GM23338 (cell line): ENCODE data around the gene LRBA. TPM values are rescaled to one million over a fixed set of nuclear protein-coding genes. Genes with fewer than 3 reads are reported as not detected.

Experiments
- ATAC-seq: fragments of 200-7000 bp; cut with Tn5 transposase; 3 replicates; pipeline ENCODE4 v1.9.1; 2020
- DNase-seq: peaks from one replicate; pipeline ENCODE4 v3.0.0-alpha.2; 2015; ENCODE audit warnings: low spot score
- H2AFZ ChIP-seq: fragments of 200-600 bp; sonication (generic); 2 replicates; pipeline ENCODE4 v1.8.0; 2016; ENCODE audit warnings: antibody characterized with exemption, mild to moderate bottlenecking, moderate library complexity
- H3F3A ChIP-seq: fragments of 200-600 bp; sonication (generic); replicated peaks from 2 replicates; pipeline ENCODE4 v1.8.0; 2017; ENCODE audit warnings: antibody characterized with exemption, mixed run types, low read depth
- H3K27ac ChIP-seq: fragments of 200-600 bp; sonication (generic); 2 replicates; pipeline ENCODE4 v1.6.1; 2016; ENCODE audit warnings: low read depth
- H3K27me3 ChIP-seq: fragments of 200-600 bp; sonication (generic); 2 replicates; pipeline ENCODE4 v1.8.0; 2016; ENCODE audit warnings: mild to moderate bottlenecking, mixed run types, moderate library complexity; ENCODE audit not compliant: insufficient read depth
- H3K36me3 ChIP-seq: fragments of 200-600 bp; sonication (generic); 2 replicates; pipeline ENCODE4 v1.8.0; 2016; ENCODE audit warnings: mild to moderate bottlenecking; ENCODE audit not compliant: insufficient read depth
- H3K4me1 ChIP-seq: fragments of 200-600 bp; sonication (generic); 2 replicates; pipeline ENCODE4 v1.8.0; 2016; ENCODE audit warnings: mild to moderate bottlenecking, moderate library complexity; ENCODE audit not compliant: insufficient read depth
- H3K4me2 ChIP-seq: fragments of 200-600 bp; sonication (generic); 2 replicates; pipeline ENCODE4 v1.7.1; 2017; ENCODE audit warnings: mixed run types
- H3K4me3 ChIP-seq: fragments of 200-600 bp; sonication (generic); 2 replicates; pipeline ENCODE4 v1.6.1; 2016; ENCODE audit warnings: mixed run types
- H3K79me2 ChIP-seq: fragments of 200-600 bp; sonication (generic); replicated peaks from 2 replicates; pipeline ENCODE4 v1.8.0; 2017; ENCODE audit warnings: mild to moderate bottlenecking; ENCODE audit not compliant: insufficient read depth
- H3K9me2 ChIP-seq: fragments of 200-600 bp; sonication (generic); 2 replicates; pipeline ENCODE4 v1.8.0; 2017; ENCODE audit not compliant: insufficient read depth
- H4K20me1 ChIP-seq: fragments of 200-600 bp; sonication (generic); replicated peaks from 2 replicates; pipeline ENCODE4 v1.8.0; 2017; ENCODE audit warnings: mild to moderate bottlenecking; ENCODE audit not compliant: insufficient read depth
- H3K27ac Mint-ChIP-seq: 2 replicates; pipeline ENCODE4 v1.8.0; 2020; ENCODE audit warnings: inconsistent platforms, mild to moderate bottlenecking, moderate library complexity, mixed read lengths
- H3K27me3 Mint-ChIP-seq: 3 replicates; pipeline ENCODE4 v1.8.0; 2022; ENCODE audit warnings: low read depth, mild to moderate bottlenecking, moderate library complexity, mixed read lengths, inconsistent platforms; ENCODE audit not compliant: insufficient read depth, poor library complexity
- H3K36me3 Mint-ChIP-seq: 3 replicates; pipeline ENCODE4 v1.8.0; 2021; ENCODE audit warnings: low read depth, mild to moderate bottlenecking, inconsistent platforms, moderate library complexity, mixed read lengths
- H3K4me1 Mint-ChIP-seq: 3 replicates; pipeline ENCODE4 v1.8.0; 2020; ENCODE audit warnings: mild to moderate bottlenecking, inconsistent platforms, mixed read lengths
- H3K4me3 Mint-ChIP-seq: 3 replicates; pipeline ENCODE4 v1.8.0; 2021; ENCODE audit warnings: moderate library complexity, mild to moderate bottlenecking, inconsistent platforms, mixed read lengths
- H3K9me3 Mint-ChIP-seq: 3 replicates; pipeline ENCODE4 v1.8.0; 2020; ENCODE audit warnings: moderate library complexity, mild to moderate bottlenecking, inconsistent platforms, mixed read lengths
- ETS1 ChIP-seq: IDR thresholded peaks from 2 replicates; pipeline ENCODE4 v1.6.1; 2016; ENCODE audit warnings: antibody characterized with exemption
- EZH2 ChIP-seq: fragments of 200-600 bp; sonication (generic); IDR thresholded peaks from one replicate; pipeline ENCODE4 v1.8.0; 2017; ENCODE audit warnings: antibody characterized with exemption, mild to moderate bottlenecking, low read depth; ENCODE audit not compliant: unreplicated experiment
- JUNB ChIP-seq: IDR thresholded peaks from one replicate; pipeline ENCODE4 v1.6.1; 2016; ENCODE audit warnings: antibody characterized with exemption; ENCODE audit not compliant: unreplicated experiment
- NANOG ChIP-seq: IDR thresholded peaks from 2 replicates; pipeline ENCODE4 v1.6.1; 2016; ENCODE audit warnings: antibody characterized with exemption, borderline replicate concordance
- POLR2AphosphoS5 ChIP-seq: IDR thresholded peaks from 2 replicates; pipeline ENCODE4 v1.6.1; 2016; ENCODE audit warnings: antibody characterized with exemption, low read depth
- REST ChIP-seq: IDR thresholded peaks from one replicate; pipeline ENCODE4 v1.6.1; 2018; ENCODE audit warnings: antibody characterized with exemption; ENCODE audit not compliant: unreplicated experiment
- STAT1 ChIP-seq: IDR thresholded peaks from one replicate; pipeline ENCODE4 v1.6.1; 2016; ENCODE audit warnings: antibody characterized with exemption; ENCODE audit not compliant: unreplicated experiment
- ZNF114 ChIP-seq: fragments of 250-450 bp; sonication (Bioruptor Pico); IDR thresholded peaks from 2 replicates; pipeline ENCODE4 v1.5.0; 2020; ENCODE audit warnings: mild to moderate bottlenecking, moderate library complexity
- ZNF331 ChIP-seq: fragments of 250-450 bp; sonication (Bioruptor Pico); IDR thresholded peaks from 2 replicates; pipeline ENCODE4 v1.5.0; 2020; ENCODE audit warnings: low read depth, mild to moderate bottlenecking, moderate library complexity
- polyA plus RNA-seq: library from polyadenylated mRNA; unstranded; fragments of >200 nt; fragmentation: Nextera tagmentation; extraction: Ambion mirVana; gene quantifications from 2 replicates; pipeline ENCODE4 v1.2.1, GENCODE V29; 2016
- total RNA-seq: library from RNA; depleted of rRNA; stranded (reverse); fragments of >200 nt; shearing (Covaris generic); gene quantifications from 2 replicates; pipeline ENCODE4 v1.2.3, GENCODE V29; 2014
- TF ChIP-seq, protein P1 (sequence below): fragments of 250-450 bp; sonication (Bioruptor Pico); IDR thresholded peaks from 2 replicates; pipeline ENCODE4 v1.5.0; 2020; ENCODE audit warnings: mild to moderate bottlenecking, moderate library complexity
- TF ChIP-seq, protein P2 (sequence below), 2 experiments: fragments of 200-600 bp in 1 of 2; sonication (generic) in 1 of 2; conservative IDR thresholded peaks; 2 replicates each; pipeline versions ENCODE4 v1.5.1 to v1.6.1; 2016 to 2017; ENCODE audit warnings: antibody characterized with exemption in 2 of 2, low read depth in 2 of 2, mild to moderate bottlenecking in 2 of 2, moderate library complexity in 1 of 2

Gene LRBA
- total and polyA plus RNA-seq, 2 experiments from 2014 or later = 23.3 to 126 TPM

DNA sequence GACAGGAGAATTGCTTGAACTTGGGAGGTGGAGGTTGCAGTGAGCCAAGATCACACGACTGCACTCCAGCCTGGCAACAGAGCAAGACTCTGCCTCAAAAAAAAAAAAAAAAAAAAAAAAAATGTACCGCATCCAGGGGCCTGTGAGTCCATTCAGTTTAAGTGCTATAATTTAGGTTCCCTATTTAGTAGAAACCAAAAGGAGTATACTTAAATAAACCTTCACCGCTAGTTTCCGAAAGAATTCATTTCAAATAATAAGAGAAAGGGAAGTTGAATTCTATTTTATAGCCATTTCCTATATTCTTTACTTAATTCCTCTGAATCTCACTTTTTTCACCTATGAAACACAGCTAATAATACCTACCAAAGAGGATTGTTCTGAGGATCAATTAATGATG, 20.8 kb upstream of the LRBA start:
- DNase-seq (no peak), ATAC-seq (no peak)
- H3K79me2 ChIP-seq = 0 out of 2 replicates have a peak, but pooled peaks cover 13% of the 10 kb centered on the region
- no peak overlapping the region for H3K4me2 ChIP-seq
- H3K27ac Mint-ChIP-seq = no peak overlapping the region
- no peak overlapping the region for H2AFZ ChIP-seq
- no peak for TF ChIP-seq EZH2
- TF ChIP-seq ZNF114 (CRISPR knock-in tag) = no peak
- TF ChIP-seq ETS1 = no peak
- TF ChIP-seq, protein P1, sequence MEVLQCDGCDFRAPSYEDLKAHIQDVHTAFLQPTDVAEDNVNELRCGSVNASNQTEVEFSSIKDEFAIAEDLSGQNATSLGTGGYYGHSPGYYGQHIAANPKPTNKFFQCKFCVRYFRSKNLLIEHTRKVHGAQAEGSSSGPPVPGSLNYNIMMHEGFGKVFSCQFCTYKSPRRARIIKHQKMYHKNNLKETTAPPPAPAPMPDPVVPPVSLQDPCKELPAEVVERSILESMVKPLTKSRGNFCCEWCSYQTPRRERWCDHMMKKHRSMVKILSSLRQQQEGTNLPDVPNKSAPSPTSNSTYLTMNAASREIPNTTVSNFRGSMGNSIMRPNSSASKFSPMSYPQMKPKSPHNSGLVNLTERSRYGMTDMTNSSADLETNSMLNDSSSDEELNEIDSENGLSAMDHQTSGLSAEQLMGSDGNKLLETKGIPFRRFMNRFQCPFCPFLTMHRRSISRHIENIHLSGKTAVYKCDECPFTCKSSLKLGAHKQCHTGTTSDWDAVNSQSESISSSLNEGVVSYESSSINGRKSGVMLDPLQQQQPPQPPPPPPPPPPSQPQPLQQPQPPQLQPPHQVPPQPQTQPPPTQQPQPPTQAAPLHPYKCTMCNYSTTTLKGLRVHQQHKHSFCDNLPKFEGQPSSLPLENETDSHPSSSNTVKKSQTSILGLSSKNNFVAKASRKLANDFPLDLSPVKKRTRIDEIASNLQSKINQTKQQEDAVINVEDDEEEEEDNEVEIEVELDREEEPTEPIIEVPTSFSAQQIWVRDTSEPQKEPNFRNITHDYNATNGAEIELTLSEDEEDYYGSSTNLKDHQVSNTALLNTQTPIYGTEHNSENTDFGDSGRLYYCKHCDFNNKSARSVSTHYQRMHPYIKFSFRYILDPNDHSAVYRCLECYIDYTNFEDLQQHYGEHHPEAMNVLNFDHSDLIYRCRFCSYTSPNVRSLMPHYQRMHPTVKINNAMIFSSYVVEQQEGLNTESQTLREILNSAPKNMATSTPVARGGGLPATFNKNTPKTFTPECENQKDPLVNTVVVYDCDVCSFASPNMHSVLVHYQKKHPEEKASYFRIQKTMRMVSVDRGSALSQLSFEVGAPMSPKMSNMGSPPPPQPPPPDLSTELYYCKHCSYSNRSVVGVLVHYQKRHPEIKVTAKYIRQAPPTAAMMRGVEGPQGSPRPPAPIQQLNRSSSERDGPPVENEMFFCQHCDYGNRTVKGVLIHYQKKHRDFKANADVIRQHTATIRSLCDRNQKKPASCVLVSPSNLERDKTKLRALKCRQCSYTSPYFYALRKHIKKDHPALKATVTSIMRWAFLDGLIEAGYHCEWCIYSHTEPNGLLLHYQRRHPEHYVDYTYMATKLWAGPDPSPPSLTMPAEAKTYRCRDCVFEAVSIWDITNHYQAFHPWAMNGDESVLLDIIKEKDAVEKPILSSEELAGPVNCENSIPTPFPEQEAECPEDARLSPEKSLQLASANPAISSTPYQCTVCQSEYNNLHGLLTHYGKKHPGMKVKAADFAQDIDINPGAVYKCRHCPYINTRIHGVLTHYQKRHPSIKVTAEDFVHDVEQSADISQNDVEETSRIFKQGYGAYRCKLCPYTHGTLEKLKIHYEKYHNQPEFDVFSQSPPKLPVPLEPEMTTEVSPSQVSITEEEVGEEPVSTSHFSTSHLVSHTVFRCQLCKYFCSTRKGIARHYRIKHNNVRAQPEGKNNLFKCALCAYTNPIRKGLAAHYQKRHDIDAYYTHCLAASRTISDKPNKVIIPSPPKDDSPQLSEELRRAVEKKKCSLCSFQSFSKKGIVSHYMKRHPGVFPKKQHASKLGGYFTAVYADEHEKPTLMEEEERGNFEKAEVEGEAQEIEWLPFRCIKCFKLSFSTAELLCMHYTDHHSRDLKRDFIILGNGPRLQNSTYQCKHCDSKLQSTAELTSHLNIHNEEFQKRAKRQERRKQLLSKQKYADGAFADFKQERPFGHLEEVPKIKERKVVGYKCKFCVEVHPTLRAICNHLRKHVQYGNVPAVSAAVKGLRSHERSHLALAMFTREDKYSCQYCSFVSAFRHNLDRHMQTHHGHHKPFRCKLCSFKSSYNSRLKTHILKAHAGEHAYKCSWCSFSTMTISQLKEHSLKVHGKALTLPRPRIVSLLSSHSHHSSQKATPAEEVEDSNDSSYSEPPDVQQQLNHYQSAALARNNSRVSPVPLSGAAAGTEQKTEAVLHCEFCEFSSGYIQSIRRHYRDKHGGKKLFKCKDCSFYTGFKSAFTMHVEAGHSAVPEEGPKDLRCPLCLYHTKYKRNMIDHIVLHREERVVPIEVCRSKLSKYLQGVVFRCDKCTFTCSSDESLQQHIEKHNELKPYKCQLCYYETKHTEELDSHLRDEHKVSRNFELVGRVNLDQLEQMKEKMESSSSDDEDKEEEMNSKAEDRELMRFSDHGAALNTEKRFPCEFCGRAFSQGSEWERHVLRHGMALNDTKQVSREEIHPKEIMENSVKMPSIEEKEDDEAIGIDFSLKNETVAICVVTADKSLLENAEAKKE = no peak
- TF ChIP-seq STAT1 = no peak
- TF ChIP-seq, protein P2, sequence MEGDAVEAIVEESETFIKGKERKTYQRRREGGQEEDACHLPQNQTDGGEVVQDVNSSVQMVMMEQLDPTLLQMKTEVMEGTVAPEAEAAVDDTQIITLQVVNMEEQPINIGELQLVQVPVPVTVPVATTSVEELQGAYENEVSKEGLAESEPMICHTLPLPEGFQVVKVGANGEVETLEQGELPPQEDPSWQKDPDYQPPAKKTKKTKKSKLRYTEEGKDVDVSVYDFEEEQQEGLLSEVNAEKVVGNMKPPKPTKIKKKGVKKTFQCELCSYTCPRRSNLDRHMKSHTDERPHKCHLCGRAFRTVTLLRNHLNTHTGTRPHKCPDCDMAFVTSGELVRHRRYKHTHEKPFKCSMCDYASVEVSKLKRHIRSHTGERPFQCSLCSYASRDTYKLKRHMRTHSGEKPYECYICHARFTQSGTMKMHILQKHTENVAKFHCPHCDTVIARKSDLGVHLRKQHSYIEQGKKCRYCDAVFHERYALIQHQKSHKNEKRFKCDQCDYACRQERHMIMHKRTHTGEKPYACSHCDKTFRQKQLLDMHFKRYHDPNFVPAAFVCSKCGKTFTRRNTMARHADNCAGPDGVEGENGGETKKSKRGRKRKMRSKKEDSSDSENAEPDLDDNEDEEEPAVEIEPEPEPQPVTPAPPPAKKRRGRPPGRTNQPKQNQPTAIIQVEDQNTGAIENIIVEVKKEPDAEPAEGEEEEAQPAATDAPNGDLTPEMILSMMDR (conservative IDR thresholded peaks at IDR 0.05; ENCODE audit: low read depth in 2 of 2) = no peak
- no peak for TF ChIP-seq ZNF331 (CRISPR knock-in tag)
- no peak for TF ChIP-seq REST
- TF ChIP-seq NANOG = no peak
- no peak for TF ChIP-seq POLR2AphosphoS5
- TF ChIP-seq JUNB = no peak
- H3K4me1 ChIP-seq = peaks cover 12% of the 10 kb centered on the region
- no peak overlapping the region for H3K4me3 ChIP-seq
- no peaks in the 10 kb centered on the region for H3K9me2 ChIP-seq
- H3K4me1 Mint-ChIP-seq = peaks cover 11% of the 10 kb centered on the region
- no peaks in the 10 kb centered on the region for H3K27me3 ChIP-seq
- H3K36me3 Mint-ChIP-seq = peaks cover 26% of the 10 kb centered on the region
- H3K4me3 Mint-ChIP-seq = no peak overlapping the region
- H4K20me1 ChIP-seq = no peaks in the 10 kb centered on the region
- H3K27ac ChIP-seq = peak overlapping the region; percentile 51; the same call in 1 of the 2 replicates
- H3F3A ChIP-seq = no peaks in the 10 kb centered on the region
- H3K27me3 Mint-ChIP-seq = peaks cover 6% of the 10 kb centered on the region
- H3K36me3 ChIP-seq = no peaks in the 10 kb centered on the region
- no peaks in the 10 kb centered on the region for H3K9me3 Mint-ChIP-seq
